Neural cell (in vitro differentiated cells): ENCODE results near the gene RAI14. TPM values are rescaled to one million over a fixed set of nuclear protein-coding genes. Genes with fewer than 3 reads are reported as not detected.

Experiments used
- H2AFZ ChIP-seq: fragments of 200-600, 300-800 bp; sonication (generic), shearing (Covaris generic); 2 replicates; pipeline ENCODE4 v1.6.0; 2014; ENCODE audit warnings: low read depth, mild to moderate bottlenecking, antibody characterized with exemption, low read length, moderate library complexity
- H3F3A ChIP-seq: fragments of 200-600 bp; shearing (Covaris generic); 2 replicates; pipeline ENCODE4 v1.6.1; 2016; ENCODE audit warnings: mild to moderate bottlenecking, moderate library complexity, mixed read lengths, antibody characterized with exemption, low read length; ENCODE audit not compliant: insufficient read depth, poor library complexity, severe bottlenecking
- H3K27ac ChIP-seq: fragments of 200-600, 300-800 bp; sonication (generic), shearing (Covaris generic); 2 replicates; pipeline ENCODE4 v1.5.1; 2014; ENCODE audit warnings: mild to moderate bottlenecking, low read length, moderate library complexity
- H3K27me3 ChIP-seq: fragments of 300-800, 200-600 bp; sonication (generic), shearing (Covaris generic); 2 replicates; pipeline ENCODE4 v1.6.0; 2014; ENCODE audit warnings: mild to moderate bottlenecking, low read depth, low read length, moderate library complexity; ENCODE audit not compliant: insufficient read depth
- H3K36me3 ChIP-seq: fragments of 300-800, 200-600 bp; sonication (generic), shearing (Covaris generic); 2 replicates; pipeline ENCODE4 v1.5.1; 2014; ENCODE audit warnings: mild to moderate bottlenecking, antibody characterized with exemption, low read length, moderate library complexity; ENCODE audit not compliant: insufficient read depth
- H3K4me2 ChIP-seq: fragments of 300-800, 200-600 bp; sonication (generic), shearing (Covaris generic); 2 replicates; pipeline ENCODE4 v1.6.0; 2014; ENCODE audit warnings: mild to moderate bottlenecking, low read length
- H3K4me3 ChIP-seq: fragments of 300-800, 200-600 bp; sonication (generic), shearing (Covaris generic); 2 replicates; pipeline ENCODE4 v1.5.1; 2014; ENCODE audit warnings: mild to moderate bottlenecking, low read length, moderate library complexity
- H3K79me2 ChIP-seq: fragments of 200-600 bp; shearing (Covaris generic); replicated peaks from 2 replicates; pipeline ENCODE4 v1.6.0; 2014; ENCODE audit warnings: mild to moderate bottlenecking, low read length, moderate library complexity; ENCODE audit not compliant: insufficient read depth
- H3K9ac ChIP-seq: fragments of 300-800, 200-600 bp; sonication (generic), shearing (Covaris generic); 2 replicates; pipeline ENCODE4 v1.6.1; 2016; ENCODE audit warnings: mild to moderate bottlenecking, low read length, mixed read lengths
- H3K9me2 ChIP-seq: fragments of 200-600 bp; shearing (Covaris generic); 2 replicates; pipeline ENCODE4 v1.6.1; 2016; ENCODE audit warnings: mild to moderate bottlenecking, low read length, mixed read lengths; ENCODE audit not compliant: insufficient read depth
- H3K9me3 ChIP-seq: fragments of 200-600, 300-800 bp; sonication (generic), shearing (Covaris generic); 2 replicates; pipeline ENCODE4 v1.6.1; 2016; ENCODE audit warnings: mild to moderate bottlenecking, mixed run types, low read length, moderate library complexity, mixed read lengths
- H4K20me1 ChIP-seq: fragments of 200-600 bp; shearing (Covaris generic); 2 replicates; pipeline ENCODE4 v1.6.1; 2016; ENCODE audit warnings: mild to moderate bottlenecking, mixed run types; ENCODE audit not compliant: insufficient read depth
- EP300 ChIP-seq: fragments of 450-650 bp; conservative IDR thresholded peaks from 2 replicates; pipeline ENCODE4 v1.6.1; 2014; ENCODE audit warnings: antibody characterized with exemption, mild to moderate bottlenecking, moderate library complexity; ENCODE audit not compliant: poor library complexity, severe bottlenecking
- EZH2 ChIP-seq: fragments of 200-600, 300-800 bp; shearing (Covaris generic), sonication (generic); IDR thresholded peaks from 2 replicates; pipeline ENCODE4 v1.6.1; 2014; ENCODE audit warnings: antibody characterized with exemption, low read length, borderline replicate concordance, mild to moderate bottlenecking; ENCODE audit not compliant: insufficient read depth, poor library complexity, severe bottlenecking
- MXI1 ChIP-seq: fragments of 450-650 bp; conservative IDR thresholded peaks from 2 replicates; pipeline ENCODE4 v1.6.1; 2014; ENCODE audit warnings: antibody characterized with exemption, mild to moderate bottlenecking; ENCODE audit not compliant: poor library complexity, severe bottlenecking
- POLR2AphosphoS5 ChIP-seq: IDR thresholded peaks from 2 replicates; pipeline ENCODE4 v1.6.1; 2012
- RAD21 ChIP-seq: fragments of 450-650 bp; conservative IDR thresholded peaks from 2 replicates; pipeline ENCODE4 v1.6.1; 2014; ENCODE audit warnings: antibody characterized with exemption, mild to moderate bottlenecking, moderate library complexity
- SMC3 ChIP-seq: fragments of 450-650 bp; conservative IDR thresholded peaks from 2 replicates; pipeline ENCODE4 v1.6.1; 2014; ENCODE audit warnings: antibody characterized with exemption, mild to moderate bottlenecking, moderate library complexity; ENCODE audit not compliant: poor library complexity
- TAF1 ChIP-seq: IDR thresholded peaks from 2 replicates; pipeline ENCODE4 v1.6.1; 2012; ENCODE audit warnings: low read depth
- polyA plus RNA-seq: library from polyadenylated mRNA; depleted of rRNA; stranded (reverse); fragments of >200 nt; gene quantifications from 2 replicates; pipeline ENCODE4 v1.2.3, GENCODE V29; 2014
- TF ChIP-seq, protein P1 (sequence below): IDR thresholded peaks from 2 replicates; pipeline ENCODE4 v1.6.1; 2012; ENCODE audit warnings: borderline replicate concordance
- TF ChIP-seq, protein P2 (sequence below): fragments of 450-650 bp; IDR thresholded peaks from 2 replicates; pipeline ENCODE4 v1.5.1; 2014; ENCODE audit warnings: antibody characterized with exemption, mild to moderate bottlenecking, moderate library complexity; ENCODE audit not compliant: poor library complexity, severe bottlenecking

The RAI14 gene
- polyA plus RNA-seq, 1 donor from 2014 or later = 7.8 TPM

DNA sequence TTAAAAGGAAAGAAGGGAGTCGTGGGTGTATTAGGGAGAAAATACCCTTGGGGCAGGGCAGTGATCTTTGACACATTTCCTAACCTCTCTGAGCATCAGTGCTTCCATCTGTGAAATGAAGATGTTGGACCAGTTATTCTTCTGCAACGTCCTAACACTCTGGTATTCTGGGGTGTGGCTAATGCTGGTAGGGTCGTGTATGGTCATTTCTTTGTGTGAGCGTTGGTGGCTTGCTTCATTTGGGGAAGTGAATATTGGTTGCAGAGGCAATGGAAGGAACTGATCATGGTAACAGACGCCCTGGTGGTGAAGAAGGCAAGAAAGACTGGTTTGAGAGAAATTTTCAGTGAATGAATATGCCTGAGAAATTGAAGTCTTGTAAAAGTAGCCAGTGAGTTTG lies 114.9 kb downstream of the RAI14 start:
- Histone ChIP-seq H3K36me3 (no peaks in the 10 kb centered on the region), H3K4me3 (no peak overlapping the region), H3K27ac (no peak overlapping the region), H2AFZ (no peak overlapping the region), H3K9me3 (no peaks in the 10 kb centered on the region), H4K20me1 (no peaks in the 10 kb centered on the region), H3F3A (no peaks in the 10 kb centered on the region), H3K27me3 (no peaks in the 10 kb centered on the region), H3K4me2 (no peak overlapping the region), H3K9ac (no peak overlapping the region), H3K79me2 (no peaks in the 10 kb centered on the region), H3K9me2 (no peaks in the 10 kb centered on the region)
- TF ChIP-seq POLR2AphosphoS5 = no peak
- no peak for TF ChIP-seq RAD21
- TF ChIP-seq, protein P1, sequence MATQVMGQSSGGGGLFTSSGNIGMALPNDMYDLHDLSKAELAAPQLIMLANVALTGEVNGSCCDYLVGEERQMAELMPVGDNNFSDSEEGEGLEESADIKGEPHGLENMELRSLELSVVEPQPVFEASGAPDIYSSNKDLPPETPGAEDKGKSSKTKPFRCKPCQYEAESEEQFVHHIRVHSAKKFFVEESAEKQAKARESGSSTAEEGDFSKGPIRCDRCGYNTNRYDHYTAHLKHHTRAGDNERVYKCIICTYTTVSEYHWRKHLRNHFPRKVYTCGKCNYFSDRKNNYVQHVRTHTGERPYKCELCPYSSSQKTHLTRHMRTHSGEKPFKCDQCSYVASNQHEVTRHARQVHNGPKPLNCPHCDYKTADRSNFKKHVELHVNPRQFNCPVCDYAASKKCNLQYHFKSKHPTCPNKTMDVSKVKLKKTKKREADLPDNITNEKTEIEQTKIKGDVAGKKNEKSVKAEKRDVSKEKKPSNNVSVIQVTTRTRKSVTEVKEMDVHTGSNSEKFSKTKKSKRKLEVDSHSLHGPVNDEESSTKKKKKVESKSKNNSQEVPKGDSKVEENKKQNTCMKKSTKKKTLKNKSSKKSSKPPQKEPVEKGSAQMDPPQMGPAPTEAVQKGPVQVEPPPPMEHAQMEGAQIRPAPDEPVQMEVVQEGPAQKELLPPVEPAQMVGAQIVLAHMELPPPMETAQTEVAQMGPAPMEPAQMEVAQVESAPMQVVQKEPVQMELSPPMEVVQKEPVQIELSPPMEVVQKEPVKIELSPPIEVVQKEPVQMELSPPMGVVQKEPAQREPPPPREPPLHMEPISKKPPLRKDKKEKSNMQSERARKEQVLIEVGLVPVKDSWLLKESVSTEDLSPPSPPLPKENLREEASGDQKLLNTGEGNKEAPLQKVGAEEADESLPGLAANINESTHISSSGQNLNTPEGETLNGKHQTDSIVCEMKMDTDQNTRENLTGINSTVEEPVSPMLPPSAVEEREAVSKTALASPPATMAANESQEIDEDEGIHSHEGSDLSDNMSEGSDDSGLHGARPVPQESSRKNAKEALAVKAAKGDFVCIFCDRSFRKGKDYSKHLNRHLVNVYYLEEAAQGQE = no peak
- TF ChIP-seq EZH2 = no peak
- no peak for TF ChIP-seq SMC3
- no peak for TF ChIP-seq MXI1
- no peak for TF ChIP-seq EP300
- TF ChIP-seq, protein P2, sequence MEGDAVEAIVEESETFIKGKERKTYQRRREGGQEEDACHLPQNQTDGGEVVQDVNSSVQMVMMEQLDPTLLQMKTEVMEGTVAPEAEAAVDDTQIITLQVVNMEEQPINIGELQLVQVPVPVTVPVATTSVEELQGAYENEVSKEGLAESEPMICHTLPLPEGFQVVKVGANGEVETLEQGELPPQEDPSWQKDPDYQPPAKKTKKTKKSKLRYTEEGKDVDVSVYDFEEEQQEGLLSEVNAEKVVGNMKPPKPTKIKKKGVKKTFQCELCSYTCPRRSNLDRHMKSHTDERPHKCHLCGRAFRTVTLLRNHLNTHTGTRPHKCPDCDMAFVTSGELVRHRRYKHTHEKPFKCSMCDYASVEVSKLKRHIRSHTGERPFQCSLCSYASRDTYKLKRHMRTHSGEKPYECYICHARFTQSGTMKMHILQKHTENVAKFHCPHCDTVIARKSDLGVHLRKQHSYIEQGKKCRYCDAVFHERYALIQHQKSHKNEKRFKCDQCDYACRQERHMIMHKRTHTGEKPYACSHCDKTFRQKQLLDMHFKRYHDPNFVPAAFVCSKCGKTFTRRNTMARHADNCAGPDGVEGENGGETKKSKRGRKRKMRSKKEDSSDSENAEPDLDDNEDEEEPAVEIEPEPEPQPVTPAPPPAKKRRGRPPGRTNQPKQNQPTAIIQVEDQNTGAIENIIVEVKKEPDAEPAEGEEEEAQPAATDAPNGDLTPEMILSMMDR = no peak
- TF ChIP-seq TAF1 = no peak

DNA sequence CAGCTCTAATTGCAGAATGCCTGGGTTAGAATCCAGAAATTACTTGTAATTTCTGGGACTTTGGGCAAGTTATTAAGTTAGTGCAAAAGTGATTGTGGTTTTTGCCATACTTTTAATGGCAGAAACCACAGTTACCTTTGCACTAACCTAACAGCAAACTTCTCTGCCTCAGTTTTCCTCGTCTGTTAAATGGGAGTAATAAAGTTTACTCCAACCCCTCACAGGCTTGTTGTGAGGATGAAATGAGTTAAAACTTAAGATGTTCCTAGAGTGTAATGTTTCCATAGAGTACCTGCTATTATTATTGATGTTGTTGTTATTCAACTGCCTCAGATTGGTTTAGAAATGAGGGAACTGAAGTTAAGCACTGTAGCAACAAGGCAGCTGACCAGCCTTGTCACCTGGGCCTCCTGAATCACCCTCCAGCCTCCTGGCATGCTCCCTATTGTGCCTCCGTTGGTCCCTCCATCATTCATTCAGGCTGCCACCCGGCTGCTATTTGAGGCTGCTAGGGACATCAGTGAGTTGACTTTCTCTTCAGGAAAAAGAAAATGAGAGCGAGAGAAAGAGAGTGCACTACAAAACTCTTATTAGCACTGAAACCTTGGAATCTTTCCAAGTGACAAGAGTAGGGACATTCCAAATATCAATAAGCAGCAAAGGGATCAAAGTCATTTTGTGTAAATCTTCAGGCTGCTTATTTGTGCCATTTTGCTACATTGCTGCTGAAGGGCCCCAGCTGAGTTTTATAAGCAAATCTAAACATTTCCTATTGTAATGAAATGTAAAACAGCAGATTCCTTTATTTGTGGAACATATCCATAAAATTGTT lies 116.4 kb downstream of the RAI14 start:
- H3K79me2 ChIP-seq = no peaks in the 10 kb centered on the region
- no peak for TF ChIP-seq POLR2AphosphoS5
- H3K4me2 ChIP-seq = no peak overlapping the region
- no peak overlapping the region for H3K27ac ChIP-seq
- H3K9ac ChIP-seq = no peak overlapping the region
- no peaks in the 10 kb centered on the region for H3K9me3 ChIP-seq
- H4K20me1 ChIP-seq = no peaks in the 10 kb centered on the region
- no peaks in the 10 kb centered on the region for H3K9me2 ChIP-seq
- H3F3A ChIP-seq = no peaks in the 10 kb centered on the region
- H3K27me3 ChIP-seq = no peaks in the 10 kb centered on the region
- H2AFZ ChIP-seq = no peak overlapping the region
- H3K4me3 ChIP-seq = no peak overlapping the region
- no peaks in the 10 kb centered on the region for H3K36me3 ChIP-seq
